NCI-H128 (cell line): ENCODE measurements around the gene FAM171A1.
"Not testable (repeated sequence)": the region's sequence is repeated elsewhere in the genome, so short reads cannot be mapped to it uniquely, and the experiment has no call there.

Experiments
- DNase-seq: peaks from one replicate; lab custom pipeline; 2025; ENCODE audit not compliant: unreplicated experiment; lab: John Stamatoyannopoulos, UW

Gene FAM171A1

GRCh38 chr10:15295537-15296325 lies 75.4 kb downstream of the FAM171A1 start:
- DNase-seq: no peak

- DNase-seq: no peak
Observed at GRCh38 chr10:15293862-15294842, 76.9 kb downstream of the FAM171A1 start.

DNA sequence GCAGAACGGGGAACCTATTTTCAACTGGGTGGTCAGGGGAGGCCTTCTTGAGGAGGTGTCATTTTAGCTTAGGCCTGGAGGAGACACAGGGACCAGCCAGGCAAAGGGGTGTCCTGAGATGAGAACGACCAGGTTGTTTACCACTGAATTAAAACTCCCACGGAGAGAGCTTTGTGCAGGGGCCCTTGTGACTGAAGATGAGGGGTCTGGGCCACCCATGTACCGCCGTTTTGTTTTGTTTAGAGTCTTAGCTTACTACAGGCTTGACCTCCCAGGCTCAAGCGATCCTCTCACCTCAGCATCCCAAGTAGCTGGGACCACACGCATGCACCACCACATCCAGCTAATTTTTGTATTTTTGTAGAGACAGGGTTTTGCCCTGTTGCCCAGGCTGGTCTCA lies 80.4 kb downstream of the FAM171A1 start:
- no peak for DNase-seq

GRCh38 chr10:15290150-15290549 lies 80.9 kb downstream of the FAM171A1 start:
- DNase-seq: no peak

DNA sequence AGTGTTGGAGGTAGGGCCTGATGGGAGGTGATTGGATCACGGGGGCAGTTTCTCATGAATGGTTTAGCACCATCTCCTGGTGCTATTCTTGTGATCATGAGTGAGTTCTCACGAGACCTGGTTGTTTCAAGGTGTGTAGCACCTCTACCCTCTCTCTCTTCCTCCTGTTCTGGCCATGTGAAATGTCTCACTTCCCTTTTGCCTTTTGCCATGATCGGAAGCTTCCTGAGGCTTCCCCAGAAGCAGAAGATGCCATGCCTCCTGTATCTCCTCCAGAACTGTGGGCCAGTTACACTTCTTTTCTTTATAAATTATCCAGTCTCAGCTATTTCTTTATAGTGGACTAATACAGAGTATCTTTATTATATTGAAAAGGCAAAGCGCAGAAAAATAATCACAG lies 90.1 kb downstream of the FAM171A1 start:
- no peak for DNase-seq

GRCh38 chr10:15280462-15280861 lies 90.6 kb downstream of the FAM171A1 start:
- DNase-seq: no peak

DNA sequence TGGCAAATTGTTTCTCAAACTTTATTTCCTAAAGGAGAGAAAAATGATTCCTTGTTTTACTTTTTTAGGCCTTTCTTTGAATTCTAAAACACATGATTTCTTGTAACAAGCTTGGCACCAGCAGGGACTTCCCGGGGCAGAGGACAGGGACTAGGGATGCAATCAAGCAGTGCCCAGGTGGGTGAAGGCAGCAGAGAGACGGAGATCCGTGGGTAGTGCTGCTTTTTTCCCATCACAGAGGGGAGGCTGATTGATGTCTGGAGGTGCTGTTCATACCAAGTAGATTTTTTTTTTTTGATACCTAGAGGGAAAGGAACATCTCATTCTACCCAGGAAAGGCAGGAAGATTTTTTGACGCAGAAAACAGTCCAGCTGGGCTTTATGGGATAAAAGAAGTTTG lies 91.9 kb downstream of the FAM171A1 start:
- no peak for DNase-seq

GRCh38 chr10:15278786-15279185 lies 92.3 kb downstream of the FAM171A1 start:
- DNase-seq: no peak

- not testable (repeated sequence) for DNase-seq
Observed at GRCh38 chr10:15276039-15276438, 95.0 kb downstream of the FAM171A1 start.

DNA sequence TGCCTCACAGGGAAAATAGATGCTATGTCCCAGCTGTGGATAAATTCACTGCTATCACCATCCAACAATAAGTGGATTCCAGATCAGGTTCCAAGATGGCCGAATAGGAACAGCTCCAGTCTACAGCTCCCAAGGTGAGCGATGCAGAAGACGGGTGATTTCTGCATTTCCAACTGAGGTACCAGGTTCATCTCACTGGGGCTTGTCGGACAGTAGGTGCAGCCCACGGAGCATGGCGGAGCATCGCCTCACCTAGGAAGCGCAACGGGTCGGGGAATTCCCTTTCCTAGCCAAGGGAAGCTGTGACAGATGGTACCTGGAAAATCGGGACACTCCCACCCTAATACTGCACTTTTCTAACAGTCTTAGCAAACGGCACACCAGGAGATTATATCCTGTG lies 101.3 kb downstream of the FAM171A1 start:
- DNase-seq: not testable (repeated sequence)

DNA sequence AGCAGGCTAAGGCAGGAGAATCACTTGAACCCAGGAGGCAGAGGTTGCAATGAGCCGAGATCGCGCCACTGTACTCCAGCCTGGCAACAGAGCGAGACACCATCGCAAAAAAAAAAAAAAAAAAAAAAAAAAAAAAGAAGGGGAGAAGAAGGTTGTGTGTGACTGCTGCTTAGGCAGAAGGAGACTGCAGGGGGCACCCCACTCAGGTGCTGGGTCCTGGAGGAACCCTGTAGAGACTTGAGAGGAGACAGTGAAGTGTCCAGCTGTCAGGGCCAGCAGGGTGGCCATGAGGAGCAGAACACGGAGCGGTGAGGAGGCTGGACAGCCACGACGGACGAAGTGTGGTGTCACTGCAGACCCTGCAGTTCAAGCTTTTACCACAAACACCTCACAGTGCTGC lies 103.6 kb downstream of the FAM171A1 start:
- DNase-seq: no peak

GRCh38 chr10:15266117-15266516 lies 105.0 kb downstream of the FAM171A1 start:
- no peak for DNase-seq

DNA sequence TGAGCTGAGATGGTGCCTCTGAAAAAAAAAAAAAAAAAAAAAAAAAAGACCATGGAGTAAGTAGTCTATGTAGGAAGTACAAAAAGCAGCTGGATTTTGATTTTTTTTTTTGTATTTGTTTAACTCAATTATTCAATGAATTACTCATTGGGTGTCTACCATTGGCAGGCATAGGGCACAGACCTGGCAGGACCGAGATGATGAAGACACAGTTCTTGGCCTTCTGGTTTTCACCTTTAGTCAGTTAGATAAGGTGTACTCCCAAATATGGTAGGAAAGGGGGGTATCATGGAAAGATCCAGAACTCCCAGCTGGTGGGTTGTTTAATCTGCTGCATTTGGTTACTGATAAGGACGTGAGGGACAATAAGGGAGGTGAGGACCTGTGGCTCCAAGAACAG lies 105.5 kb downstream of the FAM171A1 start:
- DNase-seq: no peak

GRCh38 chr10:15265056-15265455 lies 106.0 kb downstream of the FAM171A1 start:
- no peak for DNase-seq

DNA sequence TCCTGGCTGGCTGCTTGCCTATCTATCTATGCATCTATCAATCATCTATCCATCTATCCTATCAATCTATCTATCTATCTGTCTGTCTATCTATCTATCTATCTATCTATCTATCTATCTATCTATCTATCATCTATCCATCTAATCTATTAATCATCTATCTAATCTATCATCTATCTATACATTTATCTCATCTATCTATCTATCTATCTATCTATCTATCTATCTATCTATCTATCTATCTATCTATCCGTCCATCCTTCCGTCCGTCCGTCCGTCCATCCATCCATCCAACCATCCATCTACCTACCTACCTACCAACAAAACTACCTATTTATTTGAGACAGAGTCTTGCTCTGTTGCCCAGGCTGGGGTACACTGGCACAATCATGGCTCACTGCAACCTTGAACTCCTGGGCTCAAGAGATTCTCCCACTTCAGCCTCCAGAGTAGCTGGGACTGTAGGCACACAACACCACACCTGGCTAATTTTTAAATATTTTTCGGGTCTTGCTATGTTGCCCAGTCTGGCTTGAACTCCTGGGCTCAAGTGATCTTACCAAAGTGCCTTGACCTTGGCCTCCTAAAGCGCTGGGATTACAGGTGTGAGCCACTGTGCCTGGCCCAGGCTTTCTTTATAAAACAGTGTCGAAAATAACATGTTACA lies 107.3 kb downstream of the FAM171A1 start:
- no peak for DNase-seq

GRCh38 chr10:15262036-15262713 lies 108.9 kb downstream of the FAM171A1 start:
- no peak for DNase-seq

DNA sequence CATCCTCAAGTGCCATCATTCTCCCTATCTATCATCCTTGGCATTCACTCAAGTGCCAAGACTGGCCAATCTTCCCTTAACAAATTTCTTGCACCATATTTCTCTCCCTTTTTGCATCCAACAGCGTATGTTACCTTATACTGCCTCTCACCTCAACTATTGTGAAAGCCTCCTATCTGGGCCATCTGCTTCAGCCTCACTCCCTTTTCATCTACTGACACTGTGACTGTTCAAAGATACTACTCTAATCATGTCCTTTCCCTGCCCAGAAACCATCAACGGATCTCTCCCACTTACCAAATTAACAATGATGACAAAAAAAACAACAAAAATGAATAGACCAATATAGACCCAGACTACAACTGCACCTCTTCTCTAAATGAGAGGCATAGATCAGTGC lies 112.0 kb downstream of the FAM171A1 start:
- DNase-seq: no peak

DNA sequence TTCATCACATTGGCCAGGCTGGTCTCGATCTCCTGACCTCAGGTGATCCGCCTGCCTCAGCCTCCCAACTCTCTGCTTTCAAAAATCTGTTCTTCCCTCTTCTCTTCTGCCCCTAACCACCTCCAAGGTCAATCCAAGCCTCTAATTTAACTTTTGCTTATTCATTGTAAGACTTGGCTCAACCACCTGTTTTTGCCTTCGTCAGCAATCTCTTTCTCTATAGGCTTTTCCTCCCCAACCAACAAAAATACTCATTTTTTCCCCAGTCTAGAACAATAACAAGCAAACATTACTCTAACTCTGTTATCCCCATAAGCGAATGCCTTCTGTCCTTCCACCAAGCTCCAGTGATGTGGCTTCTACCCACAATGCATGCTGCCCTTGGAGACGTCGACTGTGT lies 112.8 kb downstream of the FAM171A1 start:
- DNase-seq: no peak

GRCh38 chr10:15255961-15256360 lies 115.1 kb downstream of the FAM171A1 start:
- DNase-seq: no peak

DNA sequence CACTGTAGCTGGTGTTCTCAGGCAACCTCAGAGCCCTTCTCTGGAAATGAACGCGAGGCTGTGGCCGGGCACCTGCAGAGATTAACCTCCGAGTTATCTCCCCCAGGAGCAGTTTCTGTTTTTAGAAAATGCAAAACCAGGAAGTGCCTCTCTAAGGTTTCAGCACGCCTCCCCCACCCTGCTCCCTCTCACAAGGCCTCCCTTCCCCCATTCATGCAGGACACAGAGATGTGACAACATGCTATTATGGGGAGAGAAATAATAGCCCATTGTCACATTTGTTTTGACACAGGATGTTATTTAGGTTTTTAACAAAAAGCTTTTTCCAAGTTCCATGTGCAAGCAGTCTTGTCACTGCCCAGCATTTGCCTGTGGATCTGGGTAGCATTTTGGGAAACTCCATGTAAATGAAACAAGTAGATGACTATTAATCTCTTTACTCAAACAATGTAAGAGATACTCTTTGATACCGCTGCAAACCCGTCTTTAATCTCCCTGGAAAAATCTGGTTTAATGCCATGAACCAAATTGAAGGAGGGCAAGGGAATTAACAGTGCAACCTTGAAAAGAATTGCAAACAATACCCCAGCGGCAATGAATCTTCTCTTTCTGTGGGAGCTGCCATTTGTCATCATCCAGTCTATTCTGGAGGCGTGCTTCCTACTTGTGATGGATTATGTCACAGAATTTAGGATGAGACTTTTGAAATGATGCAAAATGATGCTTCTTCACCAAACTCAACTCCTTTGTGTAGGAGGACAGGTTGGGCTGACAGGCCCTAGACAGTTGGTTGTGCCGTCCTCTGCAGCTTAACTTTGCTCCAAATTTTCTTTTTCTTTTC lies 116.1 kb downstream of the FAM171A1 start:
- DNase-seq: no peak
